Measurements from ENCODE around the gene CCNF. TPM values are rescaled to one million over a fixed set of nuclear protein-coding genes. Genes with fewer than 3 reads are reported as not detected.
"Not testable (repeated sequence)": the region's sequence is repeated elsewhere in the genome, so short reads cannot be mapped to it uniquely, and the experiment has no call there.

The CCNF gene
- total RNA-seq, 1 donor from 2014 or later: 46.7 TPM

- Mint-ChIP-seq H3K27me3 (ENCODE audit: insufficient read depth) (peaks cover 25% of the 10 kb centered on the region), H3K9me3 (no peaks in the 10 kb centered on the region), H3K4me3 (peak overlapping the region; percentile 72), H3K36me3 (ENCODE audit: low read depth) (no peaks in the 10 kb centered on the region), H3K4me1 (ENCODE audit: low read depth) (peaks cover 4% of the 10 kb centered on the region), H3K27ac (peak overlapping the region; percentile 61)
- no peak for DNase-seq (ENCODE audit: low spot score)
- intact Hi-C loops (cut with micrococcal nuclease): no loop called here
Observed at GRCh38 chr16:2472885-2473445, 43.7 kb downstream of the CCNF start.

- Mint-ChIP-seq H3K4me3 (peak overlapping the region; percentile 72), H3K27ac (peak overlapping the region; percentile 61), H3K9me3 (no peaks in the 10 kb centered on the region), H3K27me3 (ENCODE audit: insufficient read depth) (peaks cover 24% of the 10 kb centered on the region), H3K36me3 (ENCODE audit: low read depth) (no peaks in the 10 kb centered on the region), H3K4me1 (ENCODE audit: low read depth) (peaks cover 4% of the 10 kb centered on the region)
- intact Hi-C loops (cut with micrococcal nuclease): no loop called here
- DNase-seq (ENCODE audit: low spot score): no peak
Observed at GRCh38 chr16:2473446-2473926, 44.2 kb downstream of the CCNF start.

- Mint-ChIP-seq H3K36me3 (ENCODE audit: low read depth) (no peaks in the 10 kb centered on the region), H3K9me3 (no peaks in the 10 kb centered on the region), H3K4me1 (ENCODE audit: low read depth) (peaks cover 4% of the 10 kb centered on the region), H3K27ac (peak overlapping the region; percentile 34), H3K27me3 (ENCODE audit: insufficient read depth) (peaks cover 25% of the 10 kb centered on the region), H3K4me3 (peak overlapping the region; percentile 74)
- peak; percentile 44 for DNase-seq (ENCODE audit: low spot score)
- intact Hi-C loops (cut with micrococcal nuclease): loop anchor here (2.0 kb wide), 2 partner anchors 39 to 59 kb away; partner anchors contain the start of gene ATP6V0C
Observed at GRCh38 chr16:2473999-2474876, 45.0 kb downstream of the CCNF start.

- Mint-ChIP-seq H3K9me3 (no peaks in the 10 kb centered on the region), H3K4me1 (ENCODE audit: low read depth) (peaks cover 4% of the 10 kb centered on the region), H3K36me3 (ENCODE audit: low read depth) (no peaks in the 10 kb centered on the region), H3K27me3 (ENCODE audit: insufficient read depth) (peaks cover 20% of the 10 kb centered on the region), H3K4me3 (peak within 1 kb of the TSS; percentile 74), H3K27ac (peak within 1 kb of the TSS; percentile 34)
- DNase-seq (ENCODE audit: low spot score): peak; percentile 79
- intact Hi-C loops (cut with micrococcal nuclease): loop anchor here (1.0 to 2.0 kb wide), 5 partner anchors 12 to 58 kb away; partner anchors contain the start of genes ATP6V0C, CCNF and TEDC2
Observed at GRCh38 chr16:2474877-2475412, 45.7 kb downstream of the CCNF start, which contains the start of gene TBC1D24. Gene TBC1D24, plus strand, starts transcription at chr16:2475127. Its CDS starts 21,022 bp downstream, at chr16:2496149.

GRCh38 chr16:2475413-2476344 lies 46.4 kb downstream of the CCNF start:
- H3K4me1 Mint-ChIP-seq (ENCODE audit: low read depth): peaks cover 4% of the 10 kb centered on the region
- no peak overlapping the region for H3K27ac Mint-ChIP-seq
- H3K36me3 Mint-ChIP-seq (ENCODE audit: low read depth): no peaks in the 10 kb centered on the region
- intact Hi-C loops (cut with micrococcal nuclease): loop anchor here (1.0 to 2.0 kb wide), 5 partner anchors 12 to 57 kb away; partner anchors contain the start of genes ATP6V0C, CCNF and TEDC2
- H3K4me3 Mint-ChIP-seq: peak overlapping the region; percentile 68
- H3K27me3 Mint-ChIP-seq (ENCODE audit: insufficient read depth): peaks cover 14% of the 10 kb centered on the region
- no peak for DNase-seq (ENCODE audit: low spot score)
- H3K9me3 Mint-ChIP-seq: no peaks in the 10 kb centered on the region

- Mint-ChIP-seq H3K27me3 (ENCODE audit: insufficient read depth) (peaks cover 13% of the 10 kb centered on the region), H3K4me1 (ENCODE audit: low read depth) (peaks cover 4% of the 10 kb centered on the region), H3K36me3 (ENCODE audit: low read depth) (no peaks in the 10 kb centered on the region), H3K27ac (no peak overlapping the region), H3K4me3 (peak overlapping the region; percentile 68), H3K9me3 (no peaks in the 10 kb centered on the region)
- intact Hi-C loops (cut with micrococcal nuclease): no loop called here
- no peak for DNase-seq (ENCODE audit: low spot score)
Observed at GRCh38 chr16:2476345-2476720, 47.1 kb downstream of the CCNF start.

GRCh38 chr16:2476741-2477140 lies 47.5 kb downstream of the CCNF start:
- no peaks in the 10 kb centered on the region for H3K36me3 Mint-ChIP-seq (ENCODE audit: low read depth)
- peaks cover 13% of the 10 kb centered on the region for H3K27me3 Mint-ChIP-seq (ENCODE audit: insufficient read depth)
- H3K27ac Mint-ChIP-seq: no peak overlapping the region
- DNase-seq (ENCODE audit: low spot score): no peak
- intact Hi-C loops (cut with micrococcal nuclease): no loop called here
- peaks cover 4% of the 10 kb centered on the region for H3K4me1 Mint-ChIP-seq (ENCODE audit: low read depth)
- H3K4me3 Mint-ChIP-seq: peak overlapping the region; percentile 68
- no peaks in the 10 kb centered on the region for H3K9me3 Mint-ChIP-seq

GRCh38 chr16:2477327-2477726 lies 48.1 kb downstream of the CCNF start:
- DNase-seq (ENCODE audit: low spot score): no peak
- Mint-ChIP-seq H3K9me3 (no peaks in the 10 kb centered on the region), H3K4me3 (no peak overlapping the region), H3K27ac (no peak overlapping the region), H3K4me1 (ENCODE audit: low read depth) (peaks cover 4% of the 10 kb centered on the region), H3K27me3 (ENCODE audit: insufficient read depth) (peaks cover 13% of the 10 kb centered on the region), H3K36me3 (ENCODE audit: low read depth) (no peaks in the 10 kb centered on the region)
- intact Hi-C loops (cut with micrococcal nuclease): no loop called here

GRCh38 chr16:2478279-2478678 lies 49.0 kb downstream of the CCNF start:
- intact Hi-C loops (cut with micrococcal nuclease): no loop called here
- no peak overlapping the region for H3K4me3 Mint-ChIP-seq
- H3K36me3 Mint-ChIP-seq (ENCODE audit: low read depth): no peaks in the 10 kb centered on the region
- H3K9me3 Mint-ChIP-seq: no peaks in the 10 kb centered on the region
- peaks cover 9% of the 10 kb centered on the region for H3K27me3 Mint-ChIP-seq (ENCODE audit: insufficient read depth)
- H3K27ac Mint-ChIP-seq: no peak overlapping the region
- no peak for DNase-seq (ENCODE audit: low spot score)
- H3K4me1 Mint-ChIP-seq (ENCODE audit: low read depth): peaks cover under 1% of the 10 kb centered on the region

- H3K36me3 Mint-ChIP-seq (ENCODE audit: low read depth); DNase-seq (ENCODE audit: low spot score); intact Hi-C loops (cut with micrococcal nuclease); H3K9me3 Mint-ChIP-seq; H3K4me1 Mint-ChIP-seq (ENCODE audit: low read depth); H3K4me3 Mint-ChIP-seq; H3K27ac Mint-ChIP-seq; H3K27me3 Mint-ChIP-seq (ENCODE audit: insufficient read depth): not testable (repeated sequence)
Observed at GRCh38 chr16:2479996-2480395, 50.7 kb downstream of the CCNF start.

- Mint-ChIP-seq H3K4me1 (ENCODE audit: low read depth) (no peaks in the 10 kb centered on the region), H3K27ac (no peak overlapping the region), H3K27me3 (ENCODE audit: insufficient read depth) (peaks cover 8% of the 10 kb centered on the region), H3K36me3 (ENCODE audit: low read depth) (peaks cover 2% of the 10 kb centered on the region), H3K4me3 (no peak overlapping the region), H3K9me3 (no peaks in the 10 kb centered on the region)
- DNase-seq (ENCODE audit: low spot score): no peak
- intact Hi-C loops (cut with micrococcal nuclease): no loop called here
Observed at GRCh38 chr16:2480948-2481347, 51.7 kb downstream of the CCNF start.

- Mint-ChIP-seq H3K4me3 (no peak overlapping the region), H3K36me3 (ENCODE audit: low read depth) (peaks cover 2% of the 10 kb centered on the region), H3K27me3 (ENCODE audit: insufficient read depth) (peaks cover 7% of the 10 kb centered on the region), H3K9me3 (no peaks in the 10 kb centered on the region), H3K4me1 (ENCODE audit: low read depth) (peaks cover 4% of the 10 kb centered on the region), H3K27ac (no peak overlapping the region)
- DNase-seq (ENCODE audit: low spot score): no peak
- intact Hi-C loops (cut with micrococcal nuclease): no loop called here
Observed at GRCh38 chr16:2481676-2482075, 52.4 kb downstream of the CCNF start.
